ENCODE data around the gene ADM2. TPM values are rescaled to one million over a fixed set of nuclear protein-coding genes. Genes with fewer than 3 reads are reported as not detected.

ADM2 gene
- polyA plus RNA-seq, 3 donors: 0.31 to 6.1 TPM; not detected in 1

Other genes with a start within 250 kb of the ADM2 start
- 10 to 100 TPM; 30.9 to 33.9 (median 32.4) TPM for gene TUBGCP6, start 236.5 kb upstream of the ADM2 start, polyA plus RNA-seq
- 10 to 100 TPM; 23.7 to 30.9 (median 24.0) TPM for gene HDAC10, start 230.3 kb upstream of the ADM2 start, polyA plus RNA-seq
- gene MAPK12, start 219.9 kb upstream of the ADM2 start, polyA plus RNA-seq: 10 to 100 TPM in 2 of 3 donors, 1 to 10 TPM in 1; 4.7 to 17.6 (median 15.7) TPM
- gene MAPK11, start 211.2 kb upstream of the ADM2 start, polyA plus RNA-seq: 10 to 100 TPM in 2 of 3 donors, 1 to 10 TPM in 1; 7.9 to 47.1 (median 46.4) TPM
- gene PLXNB2, start 173.9 kb upstream of the ADM2 start, polyA plus RNA-seq: 10 to 100 TPM; 41.6 to 80.4 (median 67.8) TPM
- gene DENND6B, start 154.5 kb upstream of the ADM2 start, polyA plus RNA-seq: 1 to 10 TPM; 2.0 to 4.0 (median 2.5) TPM
- 10 to 100 TPM; 25.1 to 41.1 (median 36.9) TPM for gene PPP6R2, start 138.2 kb upstream of the ADM2 start, polyA plus RNA-seq
- 10 to 100 TPM; 36.5 to 41.9 (median 41.8) TPM for gene SBF1, start 6.5 kb upstream of the ADM2 start, polyA plus RNA-seq
- gene MIOX, start 5.3 kb downstream of the ADM2 start, polyA plus RNA-seq: under 1 TPM in 1 of 3 donors, not detected in 2; 0.38 TPM
- 10 to 100 TPM; 49.6 to 95.8 (median 64.7) TPM for gene LMF2, start 26.2 kb downstream of the ADM2 start, polyA plus RNA-seq
- 10 to 100 TPM; 23.6 to 35.0 (median 31.3) TPM for gene NCAPH2, start 26.7 kb downstream of the ADM2 start, polyA plus RNA-seq
- 1 to 10 TPM; 2.2 to 8.8 (median 2.3) TPM for gene SCO2, start 44.1 kb downstream of the ADM2 start, polyA plus RNA-seq
- 100 to 1,000 TPM in 1 of 3 donors, 10 to 100 TPM in 2; 49.1 to 162 (median 75.1) TPM for gene TYMP, start 48.5 kb downstream of the ADM2 start, polyA plus RNA-seq
- under 1 TPM; 0.11 to 0.23 (median 0.21) TPM for gene KLHDC7B, start 64.4 kb downstream of the ADM2 start, polyA plus RNA-seq
- not detected for gene SYCE3, start 81.4 kb downstream of the ADM2 start, polyA plus RNA-seq
- gene CPT1B, start 96.9 kb downstream of the ADM2 start, polyA plus RNA-seq: 10 to 100 TPM; 13.4 to 30.4 (median 13.5) TPM
- 100 to 1,000 TPM in 1 of 3 donors, 10 to 100 TPM in 2; 39.2 to 137 (median 65.2) TPM for gene CHKB, start 101.3 kb downstream of the ADM2 start, polyA plus RNA-seq
- gene MAPK8IP2, start 119.2 kb downstream of the ADM2 start, polyA plus RNA-seq: 1 to 10 TPM in 2 of 3 donors, under 1 TPM in 1; 0.67 to 2.7 (median 2.0) TPM
- gene ARSA, start 146.6 kb downstream of the ADM2 start, polyA plus RNA-seq: 10 to 100 TPM; 24.9 to 56.2 (median 44.1) TPM
- 10 to 100 TPM in 2 of 3 donors, 1 to 10 TPM in 1; 6.3 to 80.5 (median 33.1) TPM for gene SHANK3, start 191.3 kb downstream of the ADM2 start, polyA plus RNA-seq